CD4-positive, alpha-beta T cell treated with Interferon gamma for 1 hour (primary cell): ENCODE results near the gene ESPN.
A peak's percentile ranks its signal among the peaks of the same experiment; 100 is the strongest.
"Not testable (repeated sequence)": the region's sequence is repeated elsewhere in the genome, so short reads cannot be mapped to it uniquely, and the experiment has no call there.

Experiments
- DNase-seq: peaks from one replicate; pipeline ENCODE4 v3.0.0-alpha.2; 2020

ESPN gene

DNA sequence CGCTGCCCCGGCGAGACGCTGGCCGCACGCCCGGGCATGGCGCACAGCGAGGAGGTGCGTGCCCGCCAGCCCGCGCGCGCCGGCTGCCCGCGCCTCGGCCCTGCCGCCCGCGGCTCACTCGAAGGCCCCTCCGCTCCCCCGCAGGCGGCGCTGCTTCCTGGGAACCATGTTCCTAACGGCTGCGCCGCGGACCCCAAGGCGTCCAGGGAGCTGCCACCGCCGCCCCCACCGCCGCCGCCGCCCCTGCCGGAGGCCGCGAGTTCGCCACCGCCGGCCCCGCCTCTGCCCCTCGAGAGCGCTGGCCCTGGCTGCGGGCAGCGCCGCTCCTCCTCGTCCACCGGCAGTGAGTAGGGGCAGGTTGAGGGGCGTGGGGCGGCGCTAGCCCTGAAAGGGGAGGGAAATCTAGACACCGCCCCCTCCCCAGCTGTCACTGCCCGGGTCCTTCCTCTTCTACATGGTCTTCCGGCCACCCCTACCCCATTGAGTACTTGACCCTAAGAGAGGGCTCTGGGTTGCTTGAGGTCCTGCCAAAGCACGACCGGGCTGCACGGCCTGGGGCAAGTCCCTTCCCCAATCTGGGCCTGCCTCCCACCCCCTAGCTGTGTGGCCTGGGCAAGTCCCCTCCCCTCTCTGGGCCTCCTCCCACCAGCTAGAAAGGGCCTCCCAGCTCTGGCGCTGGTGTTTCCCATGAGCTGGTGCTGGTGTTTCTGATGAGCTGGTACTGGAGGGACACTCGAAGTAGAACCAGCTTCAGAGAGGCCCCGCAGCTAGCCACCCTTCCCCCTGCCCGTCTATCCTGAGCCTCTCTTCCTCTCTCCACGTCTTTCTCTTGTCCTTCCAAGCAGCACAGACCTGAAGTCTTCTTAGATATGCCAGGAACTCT lies 24.4 kb downstream of the ESPN start:
- no peak for DNase-seq

DNA sequence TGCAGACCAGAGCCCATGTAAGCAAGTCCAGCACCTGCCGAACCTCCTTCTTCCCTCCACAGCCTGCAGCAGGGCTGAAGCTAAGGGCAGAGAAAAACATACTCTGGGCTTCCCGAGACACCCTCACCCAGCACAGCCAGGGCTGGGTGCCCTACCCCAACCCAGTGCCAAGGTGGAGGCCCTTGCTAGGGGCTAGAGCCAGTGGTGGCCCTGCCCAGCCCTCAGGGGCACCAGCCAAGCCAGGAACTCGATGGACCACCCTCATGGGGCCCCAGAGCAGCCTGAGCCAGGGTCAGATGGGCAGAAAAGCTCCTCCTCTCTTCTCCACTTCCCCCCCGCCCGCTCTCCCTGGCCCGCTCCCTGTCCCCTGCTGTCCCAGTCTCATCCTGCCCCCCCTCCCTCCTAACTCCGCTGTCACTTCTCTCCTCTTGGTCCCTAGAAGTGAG lies 25.5 kb downstream of the ESPN start:
- no peak for DNase-seq

DNA sequence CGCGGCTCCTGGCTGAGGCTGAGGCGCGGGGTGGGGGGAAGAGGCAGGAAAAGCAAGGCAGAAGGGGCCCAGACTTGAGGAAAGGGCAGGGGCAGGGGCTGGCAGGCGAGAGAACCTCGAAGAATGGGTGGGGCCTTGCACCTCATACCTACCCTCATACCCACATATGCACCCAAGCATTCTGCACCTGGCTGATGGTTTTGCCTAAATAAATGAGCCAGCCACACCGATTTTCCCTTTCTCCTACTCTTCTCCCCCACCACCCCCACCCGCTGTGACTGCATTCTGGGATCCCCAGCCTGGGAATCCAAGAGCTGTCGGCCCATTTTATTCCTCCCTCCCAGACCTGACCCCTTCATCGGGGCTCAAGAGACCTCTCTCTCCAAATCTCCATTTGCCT lies 25.9 kb downstream of the ESPN start:
- not testable (repeated sequence) for DNase-seq

- no peak for DNase-seq
Observed at GRCh38 chr1:6450943-6451373, 26.4 kb downstream of the ESPN start.

DNA sequence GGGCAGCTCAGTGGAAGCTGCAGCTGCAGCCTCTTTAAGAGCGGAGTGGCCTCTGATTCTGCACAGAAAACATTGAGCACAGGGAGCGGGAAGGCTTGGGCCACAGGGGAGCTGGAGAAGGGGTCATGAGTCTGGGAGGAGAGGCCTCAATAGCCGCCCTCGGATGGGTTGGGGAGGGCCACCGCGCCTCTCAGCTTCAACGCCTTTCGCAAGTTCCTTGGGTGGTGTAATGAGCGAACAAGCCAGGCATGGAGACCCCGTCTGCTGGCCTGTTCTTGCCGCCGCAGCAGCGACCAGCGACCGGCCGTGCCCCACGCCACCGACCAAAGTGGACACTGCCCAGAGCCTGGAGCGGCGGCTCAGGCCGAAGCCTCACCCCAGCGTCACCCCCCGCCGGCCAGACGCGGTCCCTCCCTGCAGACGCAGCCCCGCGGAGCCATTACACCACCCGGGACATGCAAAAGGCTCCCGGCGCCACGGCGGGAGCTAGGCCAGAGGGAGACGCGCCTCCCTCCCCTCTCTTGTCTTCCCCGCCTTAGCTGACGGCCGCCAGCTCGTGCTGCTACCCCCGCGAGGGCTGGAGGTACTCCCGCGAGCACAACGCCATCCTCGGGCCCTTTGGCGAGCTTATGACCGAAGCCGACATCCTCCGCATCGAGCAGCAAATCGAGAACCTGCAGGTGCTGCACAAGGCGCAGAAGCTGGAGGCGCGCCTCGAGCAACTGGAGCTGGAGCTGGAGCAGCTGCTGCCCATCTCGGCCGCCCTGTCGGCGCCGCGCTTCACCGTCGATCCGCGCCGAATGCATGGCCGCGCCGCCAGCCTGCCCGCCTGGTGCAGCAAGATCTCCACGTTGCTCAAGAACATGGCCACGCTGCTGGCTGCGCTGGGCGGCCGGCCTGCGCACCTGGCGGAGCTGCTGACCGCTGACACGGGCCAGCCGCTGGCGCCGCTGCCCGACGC lies 29.6 kb downstream of the ESPN start:
- not testable (repeated sequence) for DNase-seq

DNA sequence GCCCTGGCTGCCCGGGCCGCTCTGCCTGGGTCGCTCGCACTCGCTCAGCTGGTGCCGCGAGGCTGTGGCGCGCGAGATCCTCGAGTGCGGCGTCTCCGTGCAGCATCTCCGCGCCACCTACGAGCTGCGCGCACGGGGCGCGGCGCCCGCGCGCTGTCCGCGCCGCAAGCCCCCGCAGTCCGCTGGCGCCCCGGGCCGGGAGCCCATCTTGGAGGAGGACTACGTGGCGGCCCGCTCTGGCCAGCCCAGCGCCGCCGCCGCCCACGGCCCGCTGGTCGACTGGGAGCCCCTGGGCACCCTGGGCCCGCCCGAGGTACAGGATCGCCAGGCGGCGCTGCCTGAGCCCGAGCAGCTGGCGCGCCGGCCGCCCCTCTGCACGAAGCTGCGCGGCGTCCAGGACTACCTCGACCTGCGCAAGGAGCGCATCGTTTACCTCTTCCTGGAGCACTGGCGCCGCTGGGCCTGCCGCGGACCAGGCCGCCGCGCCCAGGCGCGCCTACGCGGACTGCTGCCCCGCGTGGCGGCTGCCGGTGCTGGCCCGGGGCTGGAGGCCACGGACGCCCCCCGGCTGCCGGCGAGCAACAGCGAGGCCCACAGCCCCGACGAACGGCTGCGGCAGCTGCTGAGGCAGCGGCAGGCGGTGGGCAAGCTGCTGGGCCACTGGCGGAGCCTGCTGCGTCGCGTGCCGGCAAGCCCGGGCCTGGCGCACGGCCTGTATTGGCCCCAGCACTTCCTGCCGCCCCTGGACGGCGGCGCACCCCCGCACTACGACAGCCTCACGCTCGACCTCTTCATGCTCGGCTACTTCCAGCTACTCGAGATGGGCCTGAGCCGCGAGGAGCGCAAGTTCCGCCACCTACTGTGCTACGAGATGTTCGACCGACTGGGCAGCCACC lies 30.5 kb downstream of the ESPN start:
- peak; percentile 11 for DNase-seq

DNA sequence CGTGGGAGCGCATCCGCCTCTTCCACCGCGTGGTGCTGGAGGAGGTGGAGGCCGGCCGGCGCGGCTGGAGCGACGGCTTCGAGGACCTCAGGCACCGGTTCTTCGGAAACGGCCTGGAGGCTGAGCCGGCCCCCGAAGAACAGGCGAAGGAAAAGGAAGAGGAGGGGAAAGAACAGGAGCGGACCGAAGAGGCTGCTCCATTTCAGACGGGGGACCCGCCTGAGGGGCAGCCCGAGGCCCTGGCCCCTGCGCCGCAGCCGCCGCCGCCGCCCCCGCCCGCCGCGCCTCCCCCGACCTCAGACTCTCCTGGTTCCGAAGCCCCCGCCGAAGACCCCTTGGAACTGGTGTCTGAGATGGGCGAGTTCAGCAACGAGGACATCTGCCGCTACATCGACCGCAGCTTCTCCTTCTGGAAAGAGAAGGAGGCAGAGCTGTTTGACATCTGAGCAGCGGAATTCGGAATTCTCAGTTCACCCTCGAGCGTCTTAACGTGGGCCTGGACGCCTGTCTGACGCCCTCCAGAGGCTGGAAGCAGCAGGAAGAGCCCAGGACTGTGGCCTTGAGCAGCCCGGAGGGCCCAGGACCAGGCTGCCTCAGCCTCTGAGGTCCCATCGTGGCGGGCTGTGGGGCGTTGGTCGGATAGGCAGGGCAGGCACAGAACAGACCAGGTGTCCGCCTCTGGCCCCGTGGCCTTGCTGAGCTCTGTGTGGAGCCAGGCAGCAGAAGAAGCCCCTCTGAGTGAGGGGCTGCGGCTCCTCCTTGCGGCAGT lies 31.4 kb downstream of the ESPN start:
- not testable (repeated sequence) for DNase-seq

DNA sequence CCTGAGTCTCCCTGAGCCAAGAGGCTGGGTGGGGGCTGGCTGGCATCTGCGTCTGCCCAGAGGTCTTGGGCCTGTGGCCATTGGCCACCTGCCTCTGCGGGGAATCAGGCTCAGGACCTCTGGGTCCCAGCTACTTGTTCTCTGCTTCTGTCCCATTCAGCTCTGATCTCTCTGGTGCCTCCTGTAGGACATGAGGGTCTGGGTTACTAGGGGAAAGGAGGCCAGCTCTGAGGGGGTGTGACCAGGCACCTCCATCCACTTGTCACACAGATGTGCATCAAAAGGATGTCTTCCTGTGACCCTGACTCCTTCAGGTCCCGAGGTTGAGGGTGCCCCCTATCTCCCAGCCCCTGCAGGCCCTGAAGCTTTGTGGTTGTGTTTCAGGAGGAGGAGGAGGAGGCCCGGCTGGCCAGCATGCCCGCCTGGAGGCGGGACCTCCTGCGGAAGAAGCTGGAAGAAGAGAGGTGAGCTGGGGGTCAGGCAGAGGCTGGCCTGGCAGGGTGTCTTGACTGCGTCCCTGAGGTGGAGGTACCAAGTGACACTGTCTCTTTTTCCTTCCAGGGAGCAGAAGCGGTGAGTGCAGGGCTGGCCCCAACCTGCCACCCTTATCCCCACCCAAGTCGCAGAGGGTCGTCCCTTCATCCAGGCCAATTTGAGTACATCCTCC lies 32.4 kb downstream of the ESPN start:
- no peak for DNase-seq

- DNase-seq, result peak; percentile 61
Observed at GRCh38 chr1:6459850-6460265, 35.3 kb downstream of the ESPN start.

GRCh38 chr1:6460301-6461050 lies 35.9 kb downstream of the ESPN start:
- DNase-seq, result peak; percentile 89

DNA sequence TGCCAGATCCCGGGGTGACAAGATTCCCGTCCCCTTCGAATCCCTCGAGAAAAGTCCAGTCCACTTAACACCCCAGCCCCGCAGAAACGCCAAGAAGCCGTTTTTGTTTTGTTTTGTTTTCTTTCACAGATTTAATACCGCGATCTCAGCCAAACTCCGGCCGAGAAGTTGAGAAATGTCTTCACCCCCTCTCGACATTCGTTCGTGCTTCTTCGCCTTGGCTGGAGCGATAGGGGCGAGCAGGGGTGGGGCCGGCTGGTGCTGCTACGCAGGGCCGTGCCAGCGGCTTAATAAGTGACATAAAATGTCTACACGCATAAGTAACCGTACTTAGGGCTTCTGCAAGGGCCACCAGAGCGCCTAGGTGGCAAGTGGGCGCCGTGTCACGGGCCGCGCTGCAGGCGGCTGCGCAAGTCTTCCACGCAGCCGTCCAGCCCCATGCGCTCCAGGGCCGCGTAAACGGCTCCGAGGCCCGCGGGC lies 36.5 kb downstream of the ESPN start:
- no peak for DNase-seq

DNA sequence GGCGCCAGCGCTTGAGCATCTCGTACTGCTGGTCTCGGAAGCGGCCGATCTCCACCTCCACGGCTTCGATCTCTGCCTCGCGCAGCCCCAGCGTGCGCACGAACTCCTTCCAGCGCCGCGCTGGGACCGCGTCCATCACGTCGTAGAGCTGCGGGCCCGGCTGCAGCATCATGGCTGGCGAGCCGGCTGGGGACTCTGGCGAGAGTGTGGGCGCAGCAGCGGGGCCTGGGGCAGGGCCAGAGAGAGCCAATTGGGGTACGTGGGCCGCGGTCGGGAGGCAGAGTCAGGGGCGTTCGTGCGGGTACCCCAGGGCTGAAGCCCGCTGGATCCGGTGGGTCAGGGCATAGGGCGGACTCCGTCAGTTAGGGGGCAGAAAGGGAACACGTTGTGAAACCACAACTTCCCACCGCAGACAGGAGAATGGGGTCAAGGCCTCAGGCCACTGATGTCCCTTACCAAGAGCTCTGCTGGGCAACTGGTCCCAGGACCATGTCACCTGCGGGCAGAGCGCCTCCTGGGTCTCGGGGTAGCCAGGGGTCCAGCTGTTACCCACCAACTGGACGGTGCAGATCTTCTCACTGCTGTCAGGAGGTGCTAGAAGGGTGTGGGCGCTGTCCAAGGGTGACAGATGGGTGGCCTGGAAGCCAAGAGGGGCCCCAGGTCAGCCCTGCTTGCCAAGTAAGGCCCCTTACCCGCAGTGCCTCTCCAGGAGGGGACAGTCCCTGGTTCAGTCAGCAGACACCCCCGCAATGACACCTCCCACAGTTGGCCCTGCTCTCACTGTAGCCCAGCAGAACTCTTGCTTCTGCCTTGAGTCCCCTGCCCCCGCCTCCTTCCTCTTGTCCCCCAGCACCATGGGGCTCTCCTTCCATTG lies 37.2 kb downstream of the ESPN start:
- DNase-seq, result no peak

DNA sequence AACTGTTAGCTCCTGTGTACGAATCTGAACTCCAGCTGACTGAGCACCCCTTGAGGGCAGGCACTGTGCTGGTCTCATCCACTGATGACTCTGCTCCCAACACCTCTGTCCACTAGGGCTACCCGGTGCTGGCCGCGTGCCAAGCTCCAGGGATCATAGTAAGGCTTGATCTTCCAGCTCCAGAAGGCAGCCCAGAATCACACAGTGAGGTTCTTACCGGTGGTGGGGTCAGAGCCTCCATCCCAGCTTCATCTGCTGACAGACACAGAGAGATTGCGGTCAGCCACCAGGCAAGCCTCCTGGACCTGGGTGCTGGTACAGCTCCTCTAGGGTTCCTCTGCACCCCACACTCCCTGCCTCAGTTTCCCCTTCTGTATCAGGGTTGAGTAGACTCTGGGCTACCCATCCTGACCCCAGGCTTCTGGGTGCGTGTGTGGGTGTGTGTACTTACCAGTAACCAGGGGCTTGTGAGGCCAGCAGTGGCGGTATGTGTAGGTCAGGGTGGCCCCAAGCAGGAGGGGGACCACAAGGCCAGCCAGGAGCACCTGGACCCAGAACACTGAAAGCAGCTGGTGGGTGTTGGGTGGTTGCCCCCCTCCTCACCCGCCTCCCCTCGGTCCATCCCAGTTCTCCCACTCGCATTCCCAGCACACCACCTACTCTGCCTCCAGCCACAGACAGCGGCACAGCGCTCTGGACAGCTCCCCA lies 38.0 kb downstream of the ESPN start:
- no peak for DNase-seq

DNA sequence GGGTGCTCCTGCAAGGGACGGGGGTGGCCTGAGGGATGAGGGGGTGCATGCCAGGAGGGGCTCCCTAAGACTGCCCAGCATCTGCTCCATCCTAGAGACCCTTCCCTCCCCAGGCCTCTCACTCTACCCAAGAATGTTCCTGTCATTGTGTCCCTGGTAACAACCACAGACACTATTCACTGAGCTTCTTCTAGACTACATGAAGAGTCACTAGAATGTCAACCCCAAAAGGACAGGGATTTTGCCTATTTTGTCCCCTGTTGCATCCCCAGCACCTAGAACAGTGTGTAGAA lies 38.5 kb downstream of the ESPN start:
- no peak for DNase-seq

GRCh38 chr1:6464514-6464836 lies 39.9 kb downstream of the ESPN start:
- DNase-seq, result peak; percentile 16

DNA sequence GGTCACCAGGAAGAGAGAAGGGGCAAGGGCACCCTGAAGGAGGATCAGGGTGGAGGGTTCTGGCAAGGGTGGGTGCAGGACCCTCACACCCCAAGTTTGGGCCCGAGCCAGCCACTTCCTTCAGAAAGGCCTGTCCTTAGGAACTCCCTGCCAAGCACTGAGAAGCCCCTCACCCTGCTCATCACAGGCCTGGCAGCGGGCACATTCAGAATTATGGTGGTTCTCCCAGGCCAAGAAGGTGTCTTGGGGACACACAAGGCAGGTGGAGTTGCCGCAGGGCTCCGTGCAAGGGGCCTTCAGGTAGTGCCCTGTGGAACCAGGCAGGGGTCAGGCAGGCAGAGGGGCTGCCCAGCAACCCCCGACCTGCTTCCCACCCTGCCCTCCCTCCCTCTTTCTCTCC lies 40.3 kb downstream of the ESPN start:
- DNase-seq, result no peak

GRCh38 chr1:6465461-6466005 lies 41.0 kb downstream of the ESPN start:
- peak; percentile 25 for DNase-seq

GRCh38 chr1:6466023-6466422 lies 41.4 kb downstream of the ESPN start, which contains the start of gene TNFRSF25:
TSS of gene TNFRSF25 (minus strand) at chr1:6466173. CDS start at chr1:6466107, 66 bp downstream.
- peak; percentile 62 for DNase-seq
